Ectodermal cell (in vitro differentiated cells): ENCODE results near the gene TSC22D1.

ENCODE experiments used
- H3K27ac ChIP-seq: 2 replicates; pipeline ENCODE4 v1.7.0; 2013; ENCODE audit warnings: mild to moderate bottlenecking, low read depth, low read length; ENCODE audit not compliant: insufficient read depth, poor library complexity, severe bottlenecking
- H3K27me3 ChIP-seq: 2 replicates; pipeline ENCODE4 v1.7.0; 2013; ENCODE audit warnings: mild to moderate bottlenecking, low read length; ENCODE audit not compliant: insufficient read depth, control insufficient read depth, poor library complexity, severe bottlenecking
- H3K36me3 ChIP-seq: one replicate; pipeline ENCODE4 v1.7.0; 2013; ENCODE audit warnings: low read length; ENCODE audit not compliant: control insufficient read depth, insufficient read depth
- H3K4me1 ChIP-seq: one replicate; pipeline ENCODE4 v1.7.0; 2013; ENCODE audit warnings: low read length; ENCODE audit not compliant: control insufficient read depth, insufficient read depth
- H3K4me3 ChIP-seq: 2 replicates; pipeline ENCODE4 v1.7.0; 2013; ENCODE audit warnings: low read depth, low read length, control low read depth; ENCODE audit not compliant: insufficient read depth
- H3K9me3 ChIP-seq: 2 replicates; pipeline ENCODE4 v1.7.0; 2013; ENCODE audit warnings: mild to moderate bottlenecking, low read length, moderate library complexity; ENCODE audit not compliant: control insufficient read depth
- WGBS, 2 experiments: methylation state at CpG; one replicate each; pipeline ENCODE4 v1.1.7; 2013; ENCODE audit warnings: missing lambda C conversion rate in 2 of 2; 5-methylcytosine and 5-hydroxymethylcytosine counted together

TSC22D1 gene

DNA sequence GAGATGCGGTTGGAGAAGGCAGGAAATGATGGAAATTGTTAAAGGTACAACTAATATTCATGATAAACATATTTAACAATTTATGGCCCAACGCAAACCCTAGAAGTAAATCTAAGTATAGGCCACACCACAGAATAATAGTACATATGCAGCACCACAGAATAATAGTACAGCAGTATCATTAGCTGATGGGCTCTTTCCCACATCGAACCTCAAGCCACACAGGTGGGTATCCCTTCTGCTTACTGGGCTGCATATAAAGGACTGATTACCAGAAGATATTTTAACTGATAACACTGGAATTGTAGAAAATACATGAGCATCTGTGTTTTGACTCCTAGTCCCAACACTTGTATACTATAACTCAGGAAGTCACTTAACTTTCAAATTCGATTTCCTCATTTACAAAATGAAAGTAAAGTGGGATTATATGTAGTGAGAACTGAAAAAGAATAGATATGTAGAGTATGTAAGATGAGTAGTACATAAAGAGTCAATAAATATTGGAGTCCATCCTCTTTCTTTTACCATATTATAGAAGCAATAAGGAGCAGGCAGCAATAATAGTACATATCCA lies 91.5 kb downstream of the TSC22D1 start:
- Histone ChIP-seq H3K4me3 (no peak overlapping the region), H3K4me1 (no peaks in the 10 kb centered on the region), H3K9me3 (no peaks in the 10 kb centered on the region), H3K27ac (peak overlapping the region; percentile 23), H3K36me3 (no peaks in the 10 kb centered on the region), H3K27me3 (no peaks in the 10 kb centered on the region)
- 96 to 100% methylated on average over 3 to 4 of the region's 4 CpGs for whole genome bisulfite sequencing, 2 experiments

GRCh38 chr13:44474122-44474910 lies 101.8 kb downstream of the TSC22D1 start:
- Histone ChIP-seq H3K4me3 (no peak overlapping the region), H3K27ac (peak overlapping the region; percentile 8), H3K9me3 (no peaks in the 10 kb centered on the region), H3K36me3 (no peaks in the 10 kb centered on the region), H3K27me3 (no peaks in the 10 kb centered on the region), H3K4me1 (peaks cover 4% of the 10 kb centered on the region)
- WGBS, 2 experiments, result 62 to 78% methylated on average over 4 of the region's 4 CpGs

- Histone ChIP-seq H3K36me3 (no peaks in the 10 kb centered on the region), H3K9me3 (no peaks in the 10 kb centered on the region), H3K27ac (no peak overlapping the region), H3K4me3 (no peak overlapping the region), H3K27me3 (no peaks in the 10 kb centered on the region), H3K4me1 (peaks cover 4% of the 10 kb centered on the region)
- 100% methylated on average over 1 of the region's 1 CpG for WGBS, 2 experiments
These were observed 104.4 kb downstream of the TSC22D1 start for GRCh38 chr13:44471686-44472085.

DNA sequence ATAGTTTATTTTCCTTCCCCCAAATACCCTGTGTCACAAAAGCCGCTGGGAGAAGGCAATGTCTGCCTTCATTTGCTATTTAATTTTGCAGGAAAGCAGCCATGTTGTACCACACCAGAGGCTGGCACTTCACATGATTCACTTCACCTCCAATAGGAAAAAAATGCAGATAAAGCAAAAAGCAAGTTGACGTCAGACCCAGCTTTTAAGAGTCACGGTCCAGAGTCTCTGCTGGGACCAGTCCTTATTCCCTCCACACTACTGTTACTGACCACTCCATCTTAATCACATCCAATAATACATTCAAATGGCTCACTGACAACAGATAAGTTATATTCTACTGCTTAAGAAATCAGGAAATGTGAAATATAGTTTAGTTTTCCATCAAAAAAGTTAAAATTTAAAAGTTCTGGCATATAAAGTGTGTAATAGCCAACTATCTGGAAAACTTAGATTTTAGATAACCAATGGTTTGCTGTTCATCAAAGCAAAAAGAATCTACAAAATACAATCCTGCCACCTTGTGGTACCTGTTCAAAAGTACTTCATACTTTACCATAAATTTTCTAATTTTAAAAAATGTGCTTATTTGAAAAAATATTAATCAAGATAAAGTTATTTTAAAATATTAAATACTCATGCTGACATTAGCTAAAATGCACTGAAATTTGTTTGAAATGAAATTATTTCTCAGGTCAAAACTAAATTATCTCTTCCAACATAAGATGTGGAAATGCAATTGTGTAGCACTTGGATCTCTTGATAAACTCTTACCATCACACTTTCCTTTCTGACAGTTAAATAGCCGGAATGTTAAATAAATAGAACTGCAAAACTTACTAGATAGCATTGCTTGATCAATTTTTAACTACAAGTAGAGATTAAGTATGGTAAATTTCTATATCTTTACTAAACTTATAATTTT lies 105.2 kb downstream of the TSC22D1 start:
- no peaks in the 10 kb centered on the region for H3K36me3 ChIP-seq
- no peak overlapping the region for H3K27ac ChIP-seq
- H3K4me1 ChIP-seq, result peaks cover 4% of the 10 kb centered on the region
- no peaks in the 10 kb centered on the region for H3K27me3 ChIP-seq
- 85 to 91% methylated on average over 3 of the region's 4 CpGs for WGBS, 2 experiments
- no peaks in the 10 kb centered on the region for H3K9me3 ChIP-seq
- no peak overlapping the region for H3K4me3 ChIP-seq

DNA sequence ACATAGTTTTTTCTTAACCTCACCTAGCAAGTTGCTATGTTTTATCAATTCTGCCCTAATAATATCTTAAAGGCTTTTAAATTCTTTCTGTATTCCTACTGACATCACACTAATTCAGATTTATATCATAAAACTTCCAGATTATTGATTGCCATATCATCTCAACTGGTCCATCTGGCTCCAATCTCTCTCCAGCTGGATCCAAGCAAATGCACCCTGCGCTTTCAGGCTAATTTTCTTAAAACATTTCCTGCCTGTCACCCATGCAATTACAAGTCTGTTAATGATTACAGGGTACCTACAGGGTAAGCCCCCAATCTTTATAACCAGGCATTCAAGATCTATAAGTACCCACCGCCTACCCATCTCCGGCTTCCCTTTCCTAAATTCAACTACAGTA lies 107.3 kb downstream of the TSC22D1 start:
- Histone ChIP-seq H3K27me3 (no peaks in the 10 kb centered on the region), H3K36me3 (no peaks in the 10 kb centered on the region)
- 86 to 92% methylated on average over 3 of the region's 3 CpGs for WGBS, 2 experiments

DNA sequence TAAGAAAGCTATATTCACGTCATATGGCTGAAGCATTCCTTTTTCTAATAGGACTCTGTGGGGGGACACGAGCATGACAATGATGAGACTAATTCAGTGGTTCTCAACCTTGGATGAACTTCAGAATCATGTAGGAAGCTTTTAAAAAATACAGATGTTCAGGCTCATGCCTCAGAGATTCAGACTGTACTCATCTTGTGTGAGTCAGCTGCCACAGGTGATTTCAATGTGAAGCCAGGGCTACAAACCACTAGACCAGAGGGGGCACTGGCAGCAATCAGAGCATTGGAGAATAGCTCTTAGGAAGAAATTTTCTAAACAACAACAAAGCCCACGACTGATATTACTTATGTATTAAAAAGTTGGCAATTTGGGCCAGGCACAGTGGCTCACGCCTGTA lies 110.8 kb downstream of the TSC22D1 start:
- Histone ChIP-seq H3K9me3 (no peaks in the 10 kb centered on the region), H3K27me3 (no peaks in the 10 kb centered on the region), H3K4me3 (no peak overlapping the region), H3K4me1 (no peaks in the 10 kb centered on the region), H3K36me3 (no peaks in the 10 kb centered on the region), H3K27ac (no peak overlapping the region)
- 81 to 89% methylated on average over 4 of the region's 4 CpGs for WGBS, 2 experiments

More for the DNA sequence above, 107.3 kb downstream of the TSC22D1 start:
- Histone ChIP-seq H3K4me3 (no peak overlapping the region), H3K27ac (no peak overlapping the region), H3K9me3 (no peaks in the 10 kb centered on the region), H3K4me1 (no peaks in the 10 kb centered on the region)

GRCh38 chr13:44464471-44464870 lies 111.7 kb downstream of the TSC22D1 start:
- WGBS, 2 experiments, result 94 to 100% methylated on average over 1 of the region's 1 CpG

DNA sequence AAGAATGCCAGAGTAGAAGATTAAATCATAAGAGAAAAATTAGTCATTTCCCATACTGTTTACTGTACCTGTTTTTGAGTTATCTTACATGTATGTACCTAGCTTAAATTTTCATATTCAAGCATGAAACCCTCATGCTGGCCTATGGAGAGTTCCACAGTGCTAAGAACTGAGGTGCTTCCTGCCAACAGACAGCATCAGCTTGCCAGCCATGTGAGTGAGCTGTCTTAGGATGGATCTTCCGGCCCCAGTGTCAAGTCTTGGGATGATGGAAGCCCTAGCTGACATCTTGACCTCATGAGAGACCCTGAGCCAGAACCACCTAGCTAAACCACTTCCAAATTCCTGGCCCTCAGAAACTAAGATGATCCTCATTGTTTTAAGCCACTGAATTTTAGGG lies 112.4 kb downstream of the TSC22D1 start:
- Histone ChIP-seq H3K36me3 (peaks cover 11% of the 10 kb centered on the region), H3K9me3 (peaks cover 7% of the 10 kb centered on the region), H3K27me3 (no peaks in the 10 kb centered on the region), H3K4me1 (no peaks in the 10 kb centered on the region), H3K4me3 (no peak overlapping the region), H3K27ac (no peak overlapping the region)
- 93 to 96% methylated on average over 1 of the region's 1 CpG for WGBS, 2 experiments

More at GRCh38 chr13:44464471-44464870, 111.7 kb downstream of the TSC22D1 start:
- Histone ChIP-seq H3K9me3 (peaks cover 2% of the 10 kb centered on the region), H3K4me3 (no peak overlapping the region), H3K27ac (no peak overlapping the region), H3K36me3 (peaks cover 4% of the 10 kb centered on the region), H3K27me3 (no peaks in the 10 kb centered on the region), H3K4me1 (no peaks in the 10 kb centered on the region)

DNA sequence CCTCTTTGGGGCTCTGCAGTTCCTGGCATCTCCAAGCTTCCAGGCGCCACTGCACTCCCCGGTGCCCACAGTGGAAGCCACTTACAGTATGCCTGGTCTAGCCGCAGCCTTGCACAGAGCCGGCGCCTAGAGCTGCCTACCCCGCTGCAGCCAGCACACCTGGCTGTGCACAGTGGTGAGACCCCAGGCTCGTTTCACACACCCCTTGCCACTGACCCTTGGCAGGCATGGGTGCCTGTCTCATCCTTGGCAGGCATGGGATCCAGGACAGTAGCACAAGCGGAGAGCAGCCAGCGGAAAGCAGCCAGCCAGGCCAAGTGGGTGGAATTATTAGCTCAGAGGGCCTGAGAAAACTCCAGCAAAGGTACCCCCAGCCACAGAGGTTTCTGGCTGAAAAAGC lies 116.5 kb downstream of the TSC22D1 start:
- Histone ChIP-seq H3K27me3 (no peaks in the 10 kb centered on the region), H3K27ac (no peak overlapping the region), H3K9me3 (peaks cover 7% of the 10 kb centered on the region), H3K4me3 (no peak overlapping the region), H3K4me1 (no peaks in the 10 kb centered on the region), H3K36me3 (peaks cover 12% of the 10 kb centered on the region)
- 97 to 98% methylated on average over 9 of the region's 9 CpGs for WGBS, 2 experiments
